ENCODE data around the gene ZNF793.

Gene ZNF793

GRCh38 chr19:37506387-37507166 lies at the start of gene ZNF793:
TSS of gene ZNF793 (plus strand) at chr19:37506939. CDS start at chr19:37523440, 16,501 bp downstream.
- no peak for TF ChIP-seq CTCF (IDR thresholded peaks at IDR 0.05)
- DNase-seq (ENCODE audit: low spot score) = peak; percentile 85
- peak within 1 kb of the TSS; percentile 79 for H3K4me3 ChIP-seq
- H3K27ac ChIP-seq = peak within 1 kb of the TSS; percentile 76 to 91

- no peak for TF ChIP-seq CTCF (IDR thresholded peaks at IDR 0.05)
- DNase-seq (ENCODE audit: low spot score) = no peak
- Histone ChIP-seq H3K4me3 (peak overlapping the region; percentile 88), H3K27ac (peak overlapping the region; percentile 86 to 93)
Measured at GRCh38 chr19:37466277-37466797, 40.4 kb upstream of the ZNF793 start.

GRCh38 chr19:37466798-37467607 lies 39.7 kb upstream of the ZNF793 start, which contains the start of gene ZNF569:
TSS of gene ZNF569 (minus strand) at chr19:37467444. CDS start at chr19:37444921, 22,523 bp downstream.
- peak within 1 kb of the TSS; percentile 88 for H3K4me3 ChIP-seq
- peak; percentile 91 for DNase-seq (ENCODE audit: low spot score)
- peak within 1 kb of the TSS; percentile 93 to 97 for H3K27ac ChIP-seq
- no peak for TF ChIP-seq CTCF (IDR thresholded peaks at IDR 0.05)

- H3K27ac ChIP-seq = peak overlapping the region; percentile 86 to 93
- DNase-seq (ENCODE audit: low spot score) = no peak
Measured at GRCh38 chr19:37467608-37468090, 39.1 kb upstream of the ZNF793 start.

GRCh38 chr19:37468961-37469777 lies 37.6 kb upstream of the ZNF793 start, which contains the start of gene ZNF570:
TSS of gene ZNF570 (plus strand) at chr19:37469356. CDS start at chr19:37470355, 999 bp downstream.
- TF ChIP-seq CTCF (IDR thresholded peaks at IDR 0.05) = no peak
- peak; percentile 91 for DNase-seq (ENCODE audit: low spot score)
- H3K4me3 ChIP-seq = peak within 1 kb of the TSS; percentile 83

More at GRCh38 chr19:37467608-37468090, 39.1 kb upstream of the ZNF793 start:
- no peak for TF ChIP-seq CTCF (IDR thresholded peaks at IDR 0.05)
- H3K4me3 ChIP-seq = peak overlapping the region; percentile 88

GRCh38 chr19:37470216-37470615 lies 36.5 kb upstream of the ZNF793 start:
- H3K27ac ChIP-seq = no peak overlapping the region
- H3K4me3 ChIP-seq = peak overlapping the region; percentile 83
- no peak for DNase-seq (ENCODE audit: low spot score)
- TF ChIP-seq CTCF (IDR thresholded peaks at IDR 0.05) = no peak

More at GRCh38 chr19:37468961-37469777, 37.6 kb upstream of the ZNF793 start, which contains the start of gene ZNF570:
- H3K27ac ChIP-seq = peak within 1 kb of the TSS; percentile 93 to 97
